ENCODE results near the gene RAVER1.
"Not testable (repeated sequence)": the region's sequence is repeated elsewhere in the genome, so short reads cannot be mapped to it uniquely, and the experiment has no call there.

Gene RAVER1

GRCh38 chr19:10332965-10333757 lies at the start of gene RAVER1:
Gene RAVER1 (minus strand): TSS chr19:10333529. CDS start chr19:10333507, 22 bp downstream.
- DNase-seq (ENCODE audit: low spot score): peak; percentile 98

GRCh38 chr19:10383223-10383499 lies 49.8 kb upstream of the RAVER1 start:
- not testable (repeated sequence) for DNase-seq (ENCODE audit: low spot score)

- peak; percentile 98 for DNase-seq (ENCODE audit: low spot score)
Measured at GRCh38 chr19:10380313-10381102, 47.2 kb upstream of the RAVER1 start, which contains the start of gene TYK2. Gene TYK2 (minus strand): TSS chr19:10380572. CDS start chr19:10378406, 2,166 bp downstream.

GRCh38 chr19:10379880-10380312 lies 46.6 kb upstream of the RAVER1 start:
- no peak for DNase-seq (ENCODE audit: low spot score)

- DNase-seq (ENCODE audit: low spot score): no peak
Measured at GRCh38 chr19:10378124-10378523, 44.8 kb upstream of the RAVER1 start.

- not testable (repeated sequence) for DNase-seq (ENCODE audit: low spot score)
Measured at GRCh38 chr19:10377140-10377640, 43.9 kb upstream of the RAVER1 start.

GRCh38 chr19:10374931-10375330 lies 41.6 kb upstream of the RAVER1 start:
- no peak for DNase-seq (ENCODE audit: low spot score)

GRCh38 chr19:10372690-10373089 lies 39.4 kb upstream of the RAVER1 start:
- no peak for DNase-seq (ENCODE audit: low spot score)

- no peak for DNase-seq (ENCODE audit: low spot score)
Measured at GRCh38 chr19:10368101-10368803, 34.9 kb upstream of the RAVER1 start.

- not testable (repeated sequence) for DNase-seq (ENCODE audit: low spot score)
Measured at GRCh38 chr19:10366950-10367512, 33.7 kb upstream of the RAVER1 start.

GRCh38 chr19:10365518-10365917 lies 32.2 kb upstream of the RAVER1 start:
- DNase-seq (ENCODE audit: low spot score): no peak

GRCh38 chr19:10364644-10365043 lies 31.3 kb upstream of the RAVER1 start:
- no peak for DNase-seq (ENCODE audit: low spot score)

GRCh38 chr19:10363789-10364281 lies 30.5 kb upstream of the RAVER1 start:
- no peak for DNase-seq (ENCODE audit: low spot score)

- no peak for DNase-seq (ENCODE audit: low spot score)
Measured at GRCh38 chr19:10362259-10362658, 28.9 kb upstream of the RAVER1 start.

- no peak for DNase-seq (ENCODE audit: low spot score)
Measured at GRCh38 chr19:10361569-10362011, 28.3 kb upstream of the RAVER1 start.

- DNase-seq (ENCODE audit: low spot score): no peak
Measured at GRCh38 chr19:10356431-10356830, 23.1 kb upstream of the RAVER1 start.

GRCh38 chr19:10353793-10354391 lies 20.6 kb upstream of the RAVER1 start:
- peak; percentile 95 for DNase-seq (ENCODE audit: low spot score)

- DNase-seq (ENCODE audit: low spot score): peak; percentile 92
Measured at GRCh38 chr19:10352764-10353671, 19.7 kb upstream of the RAVER1 start.

- DNase-seq (ENCODE audit: low spot score): no peak
Measured at GRCh38 chr19:10346509-10346908, 13.2 kb upstream of the RAVER1 start.

- DNase-seq (ENCODE audit: low spot score): no peak
Measured at GRCh38 chr19:10344780-10345179, 11.5 kb upstream of the RAVER1 start.
